SK-N-SH treated with all-trans-retinoic acid at 6 μM for 48 hours (cell line): ENCODE results near the gene AP3S1.
"Not testable (repeated sequence)": the region's sequence is repeated elsewhere in the genome, so short reads cannot be mapped to it uniquely, and the experiment has no call there.

Experiments
- ARNTL ChIP-seq: fragments of 450-650 bp; formaldehyde crosslinking; IDR thresholded peaks from 2 replicates; pipeline ENCODE4 v1.5.0; 2020; ENCODE audit warnings: low read depth, mild to moderate bottlenecking, moderate library complexity, borderline replicate concordance
- BACH2 ChIP-seq: fragments of 250-450 bp; sonication (Bioruptor Pico); IDR thresholded peaks from 2 replicates; pipeline ENCODE4 v1.9.0; 2021; ENCODE audit warnings: mild to moderate bottlenecking, borderline replicate concordance
- CREB5 ChIP-seq: fragments of 250-450 bp; sonication (Bioruptor Pico); IDR thresholded peaks from 2 replicates; pipeline ENCODE4 v1.5.1; 2020; ENCODE audit warnings: low read depth, mild to moderate bottlenecking, moderate library complexity
- CSDC2 ChIP-seq: fragments of 250-450 bp; sonication (Bioruptor Pico); IDR thresholded peaks from 2 replicates; pipeline ENCODE4 v1.5.0; 2020; ENCODE audit warnings: mild to moderate bottlenecking, moderate library complexity
- CSRNP3 ChIP-seq: fragments of 250-450 bp; sonication (Bioruptor Pico); IDR thresholded peaks from 2 replicates; pipeline ENCODE4 v1.5.1; 2021; ENCODE audit warnings: mild to moderate bottlenecking, moderate library complexity
- ESRRG ChIP-seq: fragments of 250-450 bp; sonication (Bioruptor Pico); IDR thresholded peaks from 2 replicates; pipeline ENCODE4 v1.6.1; 2021; ENCODE audit warnings: mild to moderate bottlenecking
- GLIS3 ChIP-seq: fragments of 250-450 bp; sonication (Bioruptor Pico); IDR thresholded peaks from 2 replicates; pipeline ENCODE4 v1.5.0; 2020; ENCODE audit warnings: mild to moderate bottlenecking, moderate library complexity
- OSR1 ChIP-seq: fragments of 250-450 bp; sonication (Bioruptor Pico); IDR thresholded peaks from 2 replicates; pipeline ENCODE4 v1.8.0; 2022; ENCODE audit warnings: moderate library complexity, mild to moderate bottlenecking, inconsistent platforms
- TF ChIP-seq, protein P1 (sequence below): fragments of 250-450 bp; sonication (Bioruptor Pico); IDR thresholded peaks from 2 replicates; pipeline ENCODE4 v1.8.0; 2020; ENCODE audit warnings: mild to moderate bottlenecking, moderate library complexity, borderline replicate concordance

GRCh38 chr5:115882434-115882833 is 40.7 kb downstream of the AP3S1 start:
- not testable (repeated sequence) for TF ChIP-seq GLIS3 (CRISPR knock-in tag); CSRNP3 (CRISPR knock-in tag); CREB5 (CRISPR knock-in tag); CSDC2; BACH2; ESRRG; OSR1 (CRISPR knock-in tag); ARNTL
- TF ChIP-seq, protein P1, sequence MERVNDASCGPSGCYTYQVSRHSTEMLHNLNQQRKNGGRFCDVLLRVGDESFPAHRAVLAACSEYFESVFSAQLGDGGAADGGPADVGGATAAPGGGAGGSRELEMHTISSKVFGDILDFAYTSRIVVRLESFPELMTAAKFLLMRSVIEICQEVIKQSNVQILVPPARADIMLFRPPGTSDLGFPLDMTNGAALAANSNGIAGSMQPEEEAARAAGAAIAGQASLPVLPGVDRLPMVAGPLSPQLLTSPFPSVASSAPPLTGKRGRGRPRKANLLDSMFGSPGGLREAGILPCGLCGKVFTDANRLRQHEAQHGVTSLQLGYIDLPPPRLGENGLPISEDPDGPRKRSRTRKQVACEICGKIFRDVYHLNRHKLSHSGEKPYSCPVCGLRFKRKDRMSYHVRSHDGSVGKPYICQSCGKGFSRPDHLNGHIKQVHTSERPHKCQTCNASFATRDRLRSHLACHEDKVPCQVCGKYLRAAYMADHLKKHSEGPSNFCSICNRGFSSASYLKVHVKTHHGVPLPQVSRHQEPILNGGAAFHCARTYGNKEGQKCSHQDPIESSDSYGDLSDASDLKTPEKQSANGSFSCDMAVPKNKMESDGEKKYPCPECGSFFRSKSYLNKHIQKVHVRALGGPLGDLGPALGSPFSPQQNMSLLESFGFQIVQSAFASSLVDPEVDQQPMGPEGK (CRISPR knock-in tag): not testable (repeated sequence)
